Colonic mucosa (tissue), 4 donors: ENCODE data around the gene OSBPL10. TPM values are rescaled to one million over a fixed set of nuclear protein-coding genes. Genes with fewer than 3 reads are reported as not detected.
A peak's percentile ranks its signal among the peaks of the same experiment; 100 is the strongest.

Source experiments
- DNase-seq: peaks from one replicate; pipeline ENCODE4 v3.0.0-alpha.2; 2020
- H3K27ac ChIP-seq: fragments of 200-600 bp; one replicate; pipeline ENCODE4 v1.8.0; 2021
- H3K27me3 ChIP-seq: fragments of 200-600 bp; one replicate; pipeline ENCODE4 v1.8.0; 2021
- H3K36me3 ChIP-seq: fragments of 200-600 bp; one replicate; pipeline ENCODE4 v1.8.0; 2021
- H3K4me1 ChIP-seq: fragments of 200-600 bp; one replicate; pipeline ENCODE4 v1.8.0; 2021; ENCODE audit warnings: mild to moderate bottlenecking
- H3K4me3 ChIP-seq: fragments of 200-600 bp; one replicate; pipeline ENCODE4 v1.8.0; 2021
- H3K9ac ChIP-seq, 2 donors: one replicate each; pipeline ENCODE4 v1.7.0; 2013; ENCODE audit warnings: control low read depth in 2 of 2, low read depth in 2 of 2, low read length in 2 of 2
- H3K9me3 ChIP-seq: fragments of 200-600 bp; one replicate; pipeline ENCODE4 v1.8.0; 2021
- intact Hi-C: fragments of 100-400 bp; cut with DNase I; formaldehyde crosslinking; loops from one replicate; pipeline ENCODE4 v1.14.1; 2022
- total RNA-seq, 2 donors: library from RNA; stranded (reverse); fragmentation: NEBNext Ultra II Directional in 1 of 2; extraction: Animal tissue kit (Norgen Biotek cat#: 25700) in 1 of 2; gene quantifications; one replicate each; pipeline ENCODE4 v1.2.1, GENCODE V29; 2021
- TF ChIP-seq, protein P1 (sequence below): fragments of 200-600 bp; IDR thresholded peaks from one replicate; pipeline ENCODE4 v1.8.0; 2022; ENCODE audit warnings: antibody characterized with exemption, mild to moderate bottlenecking
- donor health status: healthy.
- donor health status: DM: no; HTN: no; CAD: no.
- donor health status: DM: no; HTN: no; CAD: no.

Gene OSBPL10
- total RNA-seq, 2 donors from 2014 or later, result 20.0 to 34.4 TPM

DNA sequence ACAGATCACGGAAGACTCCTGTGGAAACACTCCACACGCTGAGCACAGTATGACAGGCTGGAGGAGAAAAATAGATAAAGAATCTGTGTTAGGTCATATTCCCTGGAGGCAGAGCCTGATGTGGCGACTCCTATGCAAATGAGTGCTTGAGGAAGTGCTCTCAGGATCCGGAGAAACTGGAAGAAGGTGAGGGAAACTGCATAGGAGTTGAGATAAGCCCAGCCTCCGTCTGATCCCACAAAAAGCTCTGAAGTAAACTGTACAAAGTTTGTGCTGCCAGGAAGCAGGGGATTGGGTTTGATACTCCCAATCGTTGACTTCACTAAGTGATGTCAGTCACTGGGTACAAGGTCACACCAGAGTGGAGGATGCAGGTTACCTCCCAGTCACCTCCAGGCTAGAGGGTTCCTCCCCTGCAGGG, 33.4 kb downstream of the OSBPL10 start:
- Histone ChIP-seq H3K9me3 (no peaks in the 10 kb centered on the region), H3K27ac (peak overlapping the region; percentile 20), H3K27me3 (no peaks in the 10 kb centered on the region), H3K9ac (no peak overlapping the region), H3K4me3 (no peak overlapping the region), H3K36me3 (no peaks in the 10 kb centered on the region), H3K4me1 (no peaks in the 10 kb centered on the region)
- intact Hi-C loops, result no loop called here
- no peak for DNase-seq
- TF ChIP-seq, protein P1, sequence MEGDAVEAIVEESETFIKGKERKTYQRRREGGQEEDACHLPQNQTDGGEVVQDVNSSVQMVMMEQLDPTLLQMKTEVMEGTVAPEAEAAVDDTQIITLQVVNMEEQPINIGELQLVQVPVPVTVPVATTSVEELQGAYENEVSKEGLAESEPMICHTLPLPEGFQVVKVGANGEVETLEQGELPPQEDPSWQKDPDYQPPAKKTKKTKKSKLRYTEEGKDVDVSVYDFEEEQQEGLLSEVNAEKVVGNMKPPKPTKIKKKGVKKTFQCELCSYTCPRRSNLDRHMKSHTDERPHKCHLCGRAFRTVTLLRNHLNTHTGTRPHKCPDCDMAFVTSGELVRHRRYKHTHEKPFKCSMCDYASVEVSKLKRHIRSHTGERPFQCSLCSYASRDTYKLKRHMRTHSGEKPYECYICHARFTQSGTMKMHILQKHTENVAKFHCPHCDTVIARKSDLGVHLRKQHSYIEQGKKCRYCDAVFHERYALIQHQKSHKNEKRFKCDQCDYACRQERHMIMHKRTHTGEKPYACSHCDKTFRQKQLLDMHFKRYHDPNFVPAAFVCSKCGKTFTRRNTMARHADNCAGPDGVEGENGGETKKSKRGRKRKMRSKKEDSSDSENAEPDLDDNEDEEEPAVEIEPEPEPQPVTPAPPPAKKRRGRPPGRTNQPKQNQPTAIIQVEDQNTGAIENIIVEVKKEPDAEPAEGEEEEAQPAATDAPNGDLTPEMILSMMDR, result no peak

DNA sequence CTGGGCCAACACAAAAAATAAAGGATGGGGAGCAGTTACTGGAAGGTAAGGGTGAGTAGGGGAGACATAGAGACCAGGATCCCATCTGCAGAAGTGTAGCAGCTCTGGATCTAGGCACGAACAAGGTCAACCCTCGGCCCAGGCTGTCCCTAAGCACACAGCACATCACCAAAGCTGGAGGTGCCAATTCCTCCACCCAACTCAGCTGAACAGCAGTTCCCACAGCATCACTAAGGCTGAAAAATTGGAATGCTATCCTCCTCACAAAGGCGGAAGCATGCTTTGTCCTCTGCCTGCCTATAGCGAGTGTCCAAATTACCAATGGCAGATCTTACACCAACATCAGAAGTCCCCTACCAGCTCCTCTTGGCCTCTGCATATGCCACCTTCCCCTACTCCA, 33.9 kb downstream of the OSBPL10 start:
- Histone ChIP-seq H3K9ac (no peak overlapping the region), H3K4me3 (no peak overlapping the region), H3K27ac (peak overlapping the region; percentile 20), H3K9me3 (no peaks in the 10 kb centered on the region), H3K27me3 (no peaks in the 10 kb centered on the region), H3K36me3 (no peaks in the 10 kb centered on the region), H3K4me1 (no peaks in the 10 kb centered on the region)
- no peak for DNase-seq
- TF ChIP-seq, protein P1, result no peak
- intact Hi-C loops, result no loop called here

DNA sequence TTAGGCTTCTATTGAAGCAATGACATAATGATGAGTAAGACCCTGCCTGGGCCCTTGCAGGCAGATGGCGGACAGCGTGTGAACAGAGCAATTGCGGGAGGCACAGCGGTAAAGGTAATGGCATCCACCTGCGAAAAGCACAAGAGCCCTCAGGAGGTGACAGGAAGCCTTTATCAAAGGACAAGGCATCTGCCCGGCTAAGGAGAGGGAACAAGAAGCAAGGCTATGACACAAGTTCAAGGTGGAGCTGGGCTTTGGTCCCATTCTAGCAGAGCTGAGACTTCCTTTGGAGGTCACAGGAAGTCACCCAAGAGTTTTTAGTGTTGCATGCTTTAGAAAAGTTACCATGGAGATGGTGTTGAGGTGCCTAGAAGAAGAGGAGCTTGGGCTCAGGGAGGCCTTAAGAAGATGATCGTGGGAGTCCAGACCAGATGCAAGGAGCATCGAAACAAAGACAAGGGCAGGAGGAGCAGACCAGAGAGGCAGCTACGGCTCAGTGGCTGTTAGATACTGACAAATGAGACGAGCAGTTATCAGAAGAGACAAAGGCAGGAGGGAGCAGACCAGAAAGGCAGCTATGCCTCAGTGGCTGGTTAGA, 34.5 kb downstream of the OSBPL10 start:
- H3K36me3 ChIP-seq, result no peaks in the 10 kb centered on the region
- H3K9ac ChIP-seq, result no peak overlapping the region
- H3K9me3 ChIP-seq, result no peaks in the 10 kb centered on the region
- H3K4me1 ChIP-seq, result no peaks in the 10 kb centered on the region
- H3K4me3 ChIP-seq, result no peak overlapping the region
- H3K27me3 ChIP-seq, result no peaks in the 10 kb centered on the region
- DNase-seq, result no peak
- intact Hi-C loops, result no loop called here
- no peak overlapping the region for H3K27ac ChIP-seq
- TF ChIP-seq, protein P1, result no peak

DNA sequence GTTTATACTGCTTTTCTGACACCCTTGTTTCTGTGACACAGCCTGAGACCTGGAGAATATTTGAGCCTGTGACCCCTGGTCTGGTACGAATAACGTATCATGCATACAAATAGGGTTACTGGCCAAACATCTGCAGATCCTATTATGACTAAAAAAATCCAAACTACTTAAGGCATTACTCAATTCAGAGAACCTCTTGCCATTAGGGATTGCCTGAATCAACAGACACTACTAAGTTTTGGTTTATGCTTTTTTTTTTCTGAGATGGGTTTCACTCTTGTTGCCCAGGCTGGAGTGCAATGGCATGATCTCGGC, 35.4 kb downstream of the OSBPL10 start:
- no peak for DNase-seq
- TF ChIP-seq, protein P1, result no peak
- Histone ChIP-seq H3K4me3 (no peak overlapping the region), H3K27ac (no peak overlapping the region), H3K4me1 (no peaks in the 10 kb centered on the region), H3K9ac (no peak overlapping the region), H3K27me3 (no peaks in the 10 kb centered on the region), H3K36me3 (no peaks in the 10 kb centered on the region), H3K9me3 (no peaks in the 10 kb centered on the region)
- intact Hi-C loops, result no loop called here

DNA sequence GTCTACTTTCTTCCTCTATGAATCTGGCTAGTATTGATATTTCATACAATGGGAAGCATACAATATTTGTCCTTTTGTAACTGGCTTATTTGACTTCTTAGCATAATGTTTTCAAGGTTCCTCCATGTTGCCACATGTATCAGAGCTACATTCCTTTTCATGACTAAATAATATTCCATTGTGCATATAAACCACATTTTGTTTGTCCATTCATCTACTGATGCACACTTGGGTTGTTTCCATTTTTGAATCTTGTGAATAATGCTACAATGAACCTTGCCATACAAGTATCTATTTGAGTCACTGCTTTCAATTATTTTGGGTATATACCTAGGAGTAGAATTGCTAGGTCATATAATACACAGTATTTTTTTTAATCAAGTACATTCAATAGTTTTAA, 38.0 kb downstream of the OSBPL10 start:
- intact Hi-C loops, result no loop called here
- TF ChIP-seq, protein P1, result no peak
- Histone ChIP-seq H3K9ac (no peak overlapping the region), H3K4me1 (no peaks in the 10 kb centered on the region), H3K4me3 (no peak overlapping the region), H3K9me3 (no peaks in the 10 kb centered on the region), H3K27me3 (no peaks in the 10 kb centered on the region), H3K27ac (no peak overlapping the region), H3K36me3 (no peaks in the 10 kb centered on the region)
- DNase-seq, result no peak
